Right renal cortex interstitium (tissue), 3 donors: Measurements from ENCODE around the gene RNF5. TPM values are rescaled to one million over a fixed set of nuclear protein-coding genes. Genes with fewer than 3 reads are reported as not detected.
A peak's percentile ranks its signal among the peaks of the same experiment; 100 is the strongest.
"Not testable (repeated sequence)": the region's sequence is repeated elsewhere in the genome, so short reads cannot be mapped to it uniquely, and the experiment has no call there.

Experiments
- DNase-seq, 3 donors: peaks; one replicate each; pipeline ENCODE4 v3.0.0-alpha.2; 2013; ENCODE audit warnings: low read depth in 3 of 3, low spot score in 2 of 3
- polyA plus RNA-seq, 3 donors: library from polyadenylated mRNA; unstranded; fragments of 120-200 nt; gene quantifications; one replicate each; pipeline ENCODE4 v1.2.1, GENCODE V29; 2013; ENCODE audit not compliant: insufficient read length in 3 of 3

RNF5 gene
- polyA plus RNA-seq, 3 donors, result 93.0 to 113 (median 98.6) TPM

DNA sequence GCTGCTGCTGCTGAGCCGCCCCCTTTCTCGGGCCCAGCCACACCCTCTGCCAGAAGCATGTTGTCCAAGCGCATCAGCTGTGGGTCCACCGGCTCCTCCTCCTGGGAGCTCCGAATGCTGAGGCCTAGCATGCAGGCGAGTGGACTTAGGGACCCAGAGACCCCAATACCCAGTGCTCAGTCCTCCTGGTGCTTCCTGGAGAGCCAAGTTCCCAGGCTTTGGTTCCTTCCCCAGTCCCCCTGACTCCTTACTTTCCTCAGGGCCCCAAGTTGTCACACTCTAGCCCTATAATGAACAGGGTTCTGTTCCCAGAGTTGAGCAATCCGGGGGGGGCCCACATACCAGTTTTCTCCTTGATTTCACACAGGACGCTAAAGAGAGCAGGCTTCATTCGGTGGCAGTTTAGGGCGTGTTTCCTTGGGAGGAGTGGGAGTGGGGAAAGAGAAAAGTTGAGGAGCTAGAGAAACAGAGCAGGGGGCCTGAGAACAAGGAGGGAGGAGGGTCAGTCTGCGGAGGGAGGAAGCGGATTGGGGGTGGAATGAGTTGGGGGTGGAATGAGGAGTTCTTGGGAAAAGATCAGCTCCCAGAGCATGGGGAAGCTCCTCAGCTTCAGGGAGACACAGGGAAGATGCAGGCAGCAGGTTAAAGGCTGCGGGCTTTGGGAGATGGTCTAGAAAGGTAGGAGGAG, 10.3 kb downstream of the RNF5 start:
- DNase-seq, result no peak

DNA sequence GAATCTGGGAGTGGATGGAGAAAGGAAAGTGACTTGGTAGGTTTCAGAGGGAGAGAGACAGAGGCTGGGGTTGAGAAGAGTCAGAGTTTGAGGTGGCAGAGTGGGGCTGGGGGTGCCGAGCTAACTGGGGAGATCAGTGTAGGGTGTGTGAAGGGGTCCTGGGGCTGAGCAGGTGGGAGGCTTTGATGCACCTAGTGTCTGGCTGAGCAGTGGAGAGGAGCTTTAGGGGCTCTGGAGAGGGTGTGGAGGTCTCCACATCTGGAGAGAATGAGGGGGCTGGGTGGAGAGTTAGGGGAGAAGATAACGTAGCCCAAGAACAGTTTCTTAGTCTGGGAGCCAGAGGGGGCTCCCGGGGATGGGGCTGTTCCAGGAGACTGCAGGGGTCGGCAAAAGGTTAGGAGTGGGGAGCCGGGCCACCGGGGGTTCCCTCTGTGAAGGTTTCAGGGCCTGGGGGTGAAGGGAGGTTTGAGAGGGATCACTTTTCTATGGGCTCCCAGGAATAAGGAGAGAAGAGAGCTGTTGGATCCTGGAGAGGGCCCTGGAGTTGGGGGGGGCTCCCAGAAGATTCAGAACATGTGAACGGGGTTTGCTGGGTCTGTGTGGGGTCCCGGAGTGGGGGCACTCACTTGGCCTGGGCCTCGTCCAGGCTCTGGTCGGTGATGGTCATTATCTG, 11.0 kb downstream of the RNF5 start:
- DNase-seq, result no peak

DNA sequence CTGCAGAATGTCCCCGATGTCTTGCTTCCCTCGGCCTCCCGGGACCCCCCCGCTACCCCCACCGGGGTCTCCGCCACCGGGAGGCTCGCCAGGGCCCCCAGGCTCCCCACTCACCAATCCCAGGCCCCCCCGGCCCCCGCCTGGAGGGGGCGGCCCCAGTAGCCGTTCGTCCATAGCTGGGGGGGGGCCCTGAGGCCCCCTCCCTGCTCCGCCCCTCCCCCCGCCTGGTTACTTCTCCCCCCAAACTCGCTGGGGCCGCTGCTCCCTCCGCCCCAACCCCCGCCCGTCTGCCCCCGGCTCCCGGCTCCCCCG, 11.5 kb downstream of the RNF5 start:
- no peak for DNase-seq

DNA sequence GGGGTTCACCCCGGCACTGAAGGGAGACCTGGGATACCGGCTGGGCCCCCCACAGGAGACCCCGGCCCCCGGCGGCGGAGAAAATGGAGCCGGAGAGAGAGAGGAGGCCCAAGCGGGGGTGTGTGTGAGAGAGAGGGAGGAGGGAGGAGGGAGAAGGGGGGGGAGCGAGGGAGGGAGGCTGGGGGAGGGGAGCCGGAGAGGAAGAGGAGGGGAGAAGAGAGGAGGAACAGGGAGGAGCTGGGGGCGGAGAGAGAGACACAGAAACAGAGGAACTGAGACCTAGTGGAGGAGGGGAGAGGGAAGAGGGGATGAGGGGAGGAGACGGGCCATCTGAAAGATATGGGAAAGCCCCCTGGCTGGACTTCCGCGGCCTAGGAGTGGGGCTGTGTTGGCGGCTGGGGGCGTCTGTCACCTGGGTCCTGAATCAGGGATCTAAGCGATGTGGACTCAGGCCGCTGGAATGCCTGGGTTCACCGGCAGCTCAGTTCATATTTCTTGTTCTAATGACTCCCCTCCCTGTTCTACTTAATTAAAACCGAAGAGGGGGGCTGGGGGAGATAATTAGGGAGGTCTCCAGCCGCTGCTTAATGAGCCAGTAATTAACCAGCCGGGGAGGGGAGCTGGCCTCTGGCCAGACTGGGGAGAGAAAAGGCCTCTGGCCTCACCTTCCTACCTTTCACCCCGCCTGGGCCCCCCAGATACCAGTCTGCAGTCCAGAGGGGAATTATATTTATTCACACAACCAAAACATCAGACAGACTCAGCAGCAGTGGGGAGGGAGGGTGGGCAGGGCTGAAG, 12.0 kb downstream of the RNF5 start, which contains the start of gene PBX2:
PBX2 (minus strand) TSS at position 149 of the 798 bp plus-strand sequence. CDS start 287 bp downstream, outside the sequence.
- DNase-seq, result peak in 2 of 3 donors; percentile 86 to 88

DNA sequence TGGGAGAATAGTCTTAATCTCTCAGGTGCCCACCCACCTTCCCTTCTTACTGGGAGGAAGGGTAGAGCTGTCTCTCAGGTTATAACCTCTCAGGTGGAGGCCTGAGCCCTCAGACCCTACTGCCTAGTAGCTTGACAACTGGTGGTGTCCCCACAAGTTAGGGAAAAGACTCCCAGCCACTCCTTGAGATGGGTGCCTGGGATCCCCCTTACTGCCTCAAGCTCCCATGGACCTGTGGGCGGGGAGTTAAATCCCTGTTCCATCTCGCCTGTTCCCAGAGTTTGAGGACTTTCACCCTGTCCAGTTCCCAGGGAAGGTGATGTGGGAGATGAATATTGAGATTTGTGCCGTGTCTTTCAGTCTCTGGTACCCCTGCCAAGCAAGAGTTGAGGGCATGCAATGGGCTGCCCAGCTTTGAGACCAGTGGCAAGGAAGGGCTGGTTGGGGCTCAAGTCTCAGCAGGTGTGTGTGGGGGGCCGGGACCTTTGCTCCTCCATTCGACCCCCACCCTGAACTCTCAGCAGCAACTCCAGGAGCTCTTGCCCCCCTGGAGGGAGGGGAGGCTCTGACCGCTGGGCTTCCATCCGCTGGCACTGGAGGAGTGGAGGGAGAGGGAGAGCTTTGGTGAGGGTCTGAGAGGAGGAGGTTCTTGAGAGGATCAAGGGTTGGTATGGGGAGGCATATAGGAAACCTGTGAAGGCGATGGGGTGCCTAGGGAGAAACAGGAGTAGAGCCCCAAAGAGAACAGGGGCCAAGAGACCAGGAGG, 12.9 kb downstream of the RNF5 start:
- DNase-seq, result no peak

DNA sequence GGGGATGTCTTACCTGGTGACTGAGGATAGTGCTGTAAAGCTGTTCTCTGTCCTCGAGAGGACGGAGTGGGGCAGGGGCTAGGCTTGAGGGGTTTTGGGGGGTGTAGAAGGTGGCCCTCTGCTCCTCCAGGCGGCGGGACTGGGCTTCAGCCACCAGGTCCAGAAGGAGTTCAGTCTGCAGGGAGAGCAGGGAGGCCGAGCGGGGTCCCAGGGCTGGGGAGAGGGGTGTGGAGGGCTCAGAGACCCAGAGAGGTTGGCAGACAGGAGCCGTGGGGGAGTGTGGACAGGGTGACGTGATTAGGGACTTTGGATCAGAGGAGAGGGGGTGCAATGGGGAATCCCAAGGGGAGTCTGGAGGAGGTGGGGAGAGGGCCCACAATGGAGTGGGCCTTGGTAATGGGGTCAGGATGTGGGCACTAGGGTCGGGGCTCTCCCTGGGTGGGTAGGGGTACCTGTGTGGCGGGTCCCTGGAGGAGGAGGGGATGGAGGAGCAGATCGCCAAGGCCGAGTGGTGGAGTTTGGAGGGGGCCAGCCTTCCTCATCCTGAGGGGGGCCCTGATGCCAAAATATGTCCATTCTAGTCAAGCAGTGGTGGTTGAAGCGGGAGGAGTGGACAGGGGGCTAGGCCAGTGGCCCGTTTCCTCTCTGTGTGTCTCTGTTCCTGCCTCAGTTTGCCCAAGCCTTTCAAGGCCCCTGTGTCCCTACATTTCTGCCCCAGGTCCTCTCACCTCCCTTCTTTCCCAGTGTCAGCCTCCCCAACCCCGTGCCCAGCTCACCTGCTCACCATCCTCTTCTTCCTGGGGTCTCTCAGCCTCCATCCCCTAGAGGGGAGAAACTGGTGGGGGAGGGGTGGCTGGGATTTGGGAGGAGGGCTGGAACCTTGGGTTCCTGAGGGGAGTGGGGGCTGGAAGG, 13.7 kb downstream of the RNF5 start:
- DNase-seq, result no peak

DNA sequence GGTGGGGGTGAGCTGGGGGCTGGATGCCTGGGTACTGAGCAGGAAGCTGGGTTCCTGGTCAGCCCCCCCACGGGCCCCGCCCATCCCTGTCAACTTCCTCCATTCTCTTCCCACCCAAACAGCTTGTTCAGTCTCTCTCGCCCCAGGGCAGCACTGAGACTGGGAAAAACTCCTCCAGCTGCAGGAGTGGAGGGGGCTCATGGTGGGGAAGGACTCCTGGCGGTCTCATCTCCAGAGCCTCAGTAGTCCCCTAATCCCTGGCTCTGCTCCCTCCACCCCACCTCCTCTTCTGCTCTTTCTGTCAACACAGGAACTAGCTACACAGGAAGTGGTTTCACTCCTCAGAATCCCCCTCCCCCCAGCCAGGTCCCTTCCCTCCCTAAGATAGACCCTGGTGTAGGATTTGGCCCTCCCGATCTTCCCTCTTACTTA, 14.4 kb downstream of the RNF5 start, which contains the start of gene GPSM3:
GPSM3 (minus strand) TSS at position 36 of the 432 bp plus-strand sequence. CDS start 130 bp downstream, outside the sequence.
- DNase-seq, result no peak

DNA sequence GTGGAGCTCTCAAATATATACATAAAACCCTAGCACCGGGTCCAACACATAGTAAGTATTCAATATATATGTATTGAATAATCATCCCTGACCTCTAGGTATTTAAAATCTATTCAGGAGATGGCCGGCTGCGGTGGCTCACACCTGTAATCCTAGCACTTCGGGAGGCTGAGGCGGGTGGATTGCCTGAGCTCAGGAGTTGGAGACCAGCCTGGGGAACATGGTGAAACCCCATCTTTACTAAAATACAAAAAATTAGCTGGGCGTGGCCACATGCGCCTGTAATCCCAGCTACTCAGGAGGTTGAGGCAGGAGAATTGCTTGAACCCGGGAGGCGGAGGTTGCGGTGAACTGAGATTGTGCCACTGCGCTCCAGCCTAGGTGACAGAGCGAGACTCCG, 14.9 kb downstream of the RNF5 start:
- not testable (repeated sequence) for DNase-seq

DNA sequence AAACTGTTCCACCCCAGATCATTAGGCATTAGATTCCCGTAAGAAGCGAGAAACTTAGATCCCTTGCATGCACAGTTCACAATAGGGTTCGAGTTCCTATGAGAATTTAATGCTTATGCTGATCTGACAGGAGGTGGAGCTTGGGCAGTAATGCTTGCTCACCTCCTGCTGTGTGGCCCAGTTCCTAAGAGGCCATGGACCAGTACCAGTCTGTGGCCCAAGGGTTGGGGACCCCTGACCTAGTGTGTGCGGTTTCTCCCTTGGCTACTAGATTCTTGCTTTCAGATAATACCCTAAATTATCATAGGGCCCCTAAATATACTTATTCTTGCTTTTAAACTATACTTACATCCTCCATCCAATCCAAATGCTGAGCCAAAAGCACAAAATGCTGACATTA, 16.2 kb downstream of the RNF5 start:
- DNase-seq, result no peak

DNA sequence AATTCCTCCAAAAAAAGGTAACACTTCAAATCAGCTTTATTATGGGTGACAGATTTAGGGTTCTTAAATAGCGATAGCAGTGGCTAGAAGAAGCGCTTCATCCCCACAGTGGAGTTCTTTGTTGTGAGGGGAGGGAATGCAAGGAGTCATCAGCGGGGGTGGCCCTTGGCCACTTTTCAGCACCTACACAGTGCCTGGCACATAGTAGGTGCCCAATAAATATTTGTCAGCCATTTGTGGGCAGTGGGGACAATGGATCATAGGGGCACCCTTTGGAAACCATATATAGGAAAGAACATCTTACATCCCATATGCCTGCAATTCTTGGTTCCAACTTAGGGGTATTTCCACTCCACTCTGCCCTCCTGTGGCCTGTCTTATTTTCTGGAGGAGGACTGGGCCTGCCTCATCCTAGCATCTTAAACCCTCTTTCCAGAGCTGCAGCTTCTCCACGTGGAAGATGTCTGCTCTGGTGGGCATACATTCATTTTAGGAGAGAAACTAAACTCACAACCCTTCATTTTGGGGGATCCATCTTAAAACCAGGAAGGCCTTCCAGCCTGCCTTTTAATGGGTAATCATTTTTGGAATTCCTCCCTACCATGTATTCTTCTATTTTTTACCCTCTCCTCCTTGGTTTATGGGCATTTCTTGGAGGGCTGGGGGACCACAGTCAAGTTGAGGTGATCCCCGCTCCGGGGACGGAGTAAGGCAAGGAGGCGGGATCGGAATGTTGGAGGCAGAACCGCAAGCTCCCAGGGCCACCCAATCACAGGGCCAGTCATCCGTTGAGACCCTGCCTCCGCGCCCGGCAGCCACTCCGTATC, 16.8 kb downstream of the RNF5 start:
- no peak for DNase-seq

DNA sequence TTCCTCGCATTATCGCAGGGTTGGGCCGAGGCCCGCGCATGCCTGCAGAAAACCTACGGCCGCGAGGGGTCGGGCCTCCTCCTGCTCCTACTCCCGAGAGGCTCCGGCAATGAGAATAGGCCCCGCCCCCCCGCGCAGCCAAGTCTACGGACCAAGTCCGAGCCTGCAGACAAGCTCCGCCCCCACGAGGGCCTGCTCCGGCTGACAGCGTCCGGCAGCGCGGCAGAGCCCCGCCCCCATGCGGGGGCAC, 17.4 kb downstream of the RNF5 start:
- peak; percentile 98 to 99 (median 99) for DNase-seq

DNA sequence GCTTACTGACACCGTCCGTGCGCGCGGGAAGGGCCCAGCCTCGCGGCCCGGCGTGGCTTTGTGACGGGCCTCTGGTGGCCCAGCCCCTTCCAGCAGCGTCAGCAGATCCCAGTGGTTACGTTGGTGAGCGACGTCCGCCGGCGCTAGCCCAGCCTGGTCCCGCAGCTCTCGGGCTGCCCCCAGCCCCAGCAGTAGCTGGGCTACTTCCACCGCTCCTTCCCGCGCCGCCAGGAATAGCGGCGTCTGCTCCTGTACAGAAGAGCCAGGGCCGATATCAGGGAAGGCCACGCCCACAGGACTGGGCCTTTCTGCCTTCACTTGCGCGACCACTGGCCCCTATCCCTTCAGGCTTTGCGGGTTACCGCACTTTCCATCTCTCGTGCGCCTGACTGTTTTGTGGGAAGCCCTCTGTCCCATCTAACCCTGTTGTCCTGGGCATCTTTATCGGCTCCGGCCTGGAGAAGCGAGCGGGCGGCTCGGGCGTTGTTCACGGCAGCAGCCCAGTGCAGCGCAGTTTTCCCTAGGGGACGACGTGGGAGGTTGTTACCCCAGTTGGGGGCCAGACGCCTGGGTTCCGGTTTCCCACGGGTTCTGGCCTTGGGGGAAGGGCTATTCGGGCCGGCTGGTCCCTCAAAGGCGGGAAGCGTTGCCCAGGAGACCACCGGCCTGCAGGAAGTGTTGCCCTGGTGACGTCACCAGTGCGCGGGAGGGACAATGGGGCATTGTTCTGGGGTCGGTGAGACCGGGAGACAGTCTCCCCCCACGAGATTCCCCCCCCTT, 17.9 kb downstream of the RNF5 start:
- peak in 2 of 3 donors; percentile 85 to 87 for DNase-seq

DNA sequence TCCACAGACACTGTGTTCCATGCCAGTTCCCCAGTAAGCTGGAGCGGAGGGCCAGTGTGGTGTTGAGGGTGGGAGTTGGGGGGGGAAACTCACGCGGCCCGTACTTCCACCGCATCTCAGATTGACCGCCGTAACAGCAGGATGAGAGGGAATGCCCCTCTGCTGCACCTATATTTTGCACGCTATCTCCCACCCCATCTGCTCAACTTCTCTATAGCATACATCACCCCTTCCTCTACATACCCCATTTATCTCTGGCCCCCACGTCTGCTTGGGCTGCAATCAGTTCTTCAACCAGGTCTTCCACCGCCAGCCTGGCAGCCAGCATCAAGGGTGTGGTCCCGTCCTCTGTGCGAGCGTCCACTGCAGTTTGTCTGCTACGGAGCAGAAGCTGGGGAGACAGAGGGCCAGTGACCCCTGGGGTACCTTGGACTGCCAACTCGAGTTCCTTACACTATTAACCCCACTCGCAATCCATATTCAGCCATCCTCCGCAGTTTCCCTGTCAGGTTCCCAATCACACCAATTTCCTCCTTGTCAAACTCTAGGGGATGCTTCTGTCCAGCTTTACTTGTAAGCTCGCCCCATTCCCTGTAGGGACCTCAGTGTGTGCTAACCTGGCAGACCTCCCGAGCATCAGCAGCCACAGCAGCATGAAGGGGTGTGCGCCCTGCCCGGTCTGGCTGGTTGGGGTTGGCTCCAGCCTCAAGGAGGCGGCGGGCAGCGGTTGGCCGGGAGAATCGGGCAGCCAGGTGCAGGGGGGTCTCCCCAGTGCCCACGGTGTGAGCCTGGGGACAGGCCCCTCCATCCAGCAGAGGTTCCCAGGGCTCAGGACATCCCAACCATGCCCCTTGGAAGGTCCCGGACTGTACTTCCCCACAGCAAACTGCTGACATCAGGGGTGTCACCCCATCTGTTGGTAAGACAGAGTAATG, 18.7 kb downstream of the RNF5 start:
- no peak for DNase-seq

DNA sequence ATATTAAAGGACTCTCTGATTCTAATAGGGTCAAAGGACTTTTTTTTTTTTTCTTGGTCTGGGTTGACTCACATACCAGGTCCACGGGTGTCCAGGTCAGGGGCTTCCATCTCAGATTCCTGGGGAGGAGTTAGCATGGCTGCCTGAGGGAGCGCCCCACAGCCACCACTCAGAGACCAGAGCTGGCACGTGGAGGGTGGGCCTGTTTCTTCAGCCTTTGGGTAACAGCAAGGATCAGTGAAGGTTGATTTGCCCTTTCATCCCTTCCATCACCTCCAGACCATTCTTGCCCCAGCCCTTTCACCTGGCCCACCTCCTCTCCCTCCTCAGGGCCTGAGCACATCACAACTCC, 20.1 kb downstream of the RNF5 start:
- no peak for DNase-seq

DNA sequence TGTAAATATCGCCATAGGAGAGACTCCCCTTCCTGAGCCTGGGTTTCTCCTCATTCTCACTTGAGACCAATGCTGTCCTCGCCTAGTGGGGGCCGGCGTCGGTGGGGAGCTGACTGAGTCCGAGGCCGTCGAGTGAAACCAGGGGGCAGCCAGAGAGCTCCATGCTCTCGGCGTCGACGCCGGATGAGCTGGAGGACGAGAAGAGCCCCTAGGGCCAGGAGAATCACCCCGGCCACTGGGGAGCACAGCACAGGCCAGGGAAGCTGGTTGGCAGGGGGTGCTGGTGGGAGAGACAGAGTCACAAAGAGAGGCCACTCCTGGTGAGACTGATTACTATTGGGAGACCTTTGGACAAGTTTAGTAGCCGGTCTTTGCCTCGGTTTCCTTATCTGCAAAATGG, 20.7 kb downstream of the RNF5 start:
- DNase-seq, result no peak

DNA sequence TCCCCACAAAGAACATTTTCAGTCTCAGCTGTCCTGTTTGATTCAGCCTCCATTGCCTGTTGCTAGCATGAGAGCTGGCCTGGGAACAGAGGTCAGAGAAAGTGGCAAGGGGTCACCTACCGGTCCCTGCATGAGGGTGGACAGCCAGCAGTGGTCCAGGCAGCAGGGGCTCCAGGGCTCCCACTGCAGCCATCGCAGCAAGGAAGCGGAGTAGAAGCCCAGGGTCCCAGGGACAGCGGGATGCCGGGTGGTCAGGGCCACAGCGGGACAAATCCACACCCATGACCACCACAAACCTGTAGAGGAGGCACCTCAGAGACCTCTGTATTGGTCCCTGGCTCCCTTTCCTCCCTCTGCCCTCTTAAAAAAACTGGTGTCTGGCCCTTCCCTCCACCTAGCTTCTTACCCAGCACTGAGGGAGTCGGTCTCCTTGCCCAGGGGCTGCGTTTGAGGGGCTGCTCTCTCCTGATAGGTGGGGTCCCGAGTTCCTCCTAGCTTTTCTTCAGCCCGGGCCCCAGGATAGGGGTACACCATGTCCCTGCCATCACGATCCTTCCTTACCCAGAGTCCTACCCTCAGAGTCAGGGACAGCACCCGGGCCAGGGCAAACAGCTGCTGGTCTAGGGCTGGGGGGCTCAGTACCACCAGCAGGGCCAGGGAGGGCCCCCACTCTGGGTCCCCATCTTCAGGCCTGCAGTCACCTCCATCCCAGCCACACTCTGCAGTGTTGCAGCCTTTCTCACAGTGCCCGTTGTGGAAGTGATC, 22.7 kb downstream of the RNF5 start:
- no peak for DNase-seq

DNA sequence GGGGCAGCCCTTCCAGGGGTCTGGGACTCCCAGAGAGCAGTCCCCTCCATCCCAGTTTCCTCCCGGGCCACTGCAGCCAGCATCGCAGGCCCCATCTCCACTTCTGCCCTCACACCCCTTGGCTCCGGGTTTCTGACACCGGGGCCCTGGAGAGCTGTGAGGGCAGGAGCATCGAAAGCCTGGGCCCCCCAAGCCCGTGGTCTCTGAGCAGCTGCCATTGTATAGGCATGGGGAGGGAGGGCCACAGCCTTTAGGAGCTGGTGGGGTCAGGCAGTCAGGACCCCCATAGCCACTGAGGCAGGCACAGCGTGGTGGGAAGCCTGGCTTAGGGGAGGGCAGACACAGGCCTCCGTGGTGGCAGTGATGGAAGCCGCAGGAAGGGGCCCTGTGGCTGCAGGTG, 24.0 kb downstream of the RNF5 start:
- no peak for DNase-seq
